GM23338 (cell line): ENCODE measurements around the gene MFNG.

Experiments used
- TF ChIP-seq, protein P1 (sequence below), 2 experiments: fragments of 200-600 bp in 1 of 2; sonication (generic) in 1 of 2; conservative IDR thresholded peaks; 2 replicates each; pipeline versions ENCODE4 v1.5.1 to v1.6.1; 2016 to 2017; ENCODE audit warnings: antibody characterized with exemption in 2 of 2, low read depth in 2 of 2, mild to moderate bottlenecking in 2 of 2, moderate library complexity in 1 of 2
- TF ChIP-seq, protein P2 (sequence below): IDR thresholded peaks from one replicate; pipeline ENCODE4 v1.6.1; 2018; ENCODE audit warnings: antibody characterized with exemption; ENCODE audit not compliant: unreplicated experiment

DNA sequence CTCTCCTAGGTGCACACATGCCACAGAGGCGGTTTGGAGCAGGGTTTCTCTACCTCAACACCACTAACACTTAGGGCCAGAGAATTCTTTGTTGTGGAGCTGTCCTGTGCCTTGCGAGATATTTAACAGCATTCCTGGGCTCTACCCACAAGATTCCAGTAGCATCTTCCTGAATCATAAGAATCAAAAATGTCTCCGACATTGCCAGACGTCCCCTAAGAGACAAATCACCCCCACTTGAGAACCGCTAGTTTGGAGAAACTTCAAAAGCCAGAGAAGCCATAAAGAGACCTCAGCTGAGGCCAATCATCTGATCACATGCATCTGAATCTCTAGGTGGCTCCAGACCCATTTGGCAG is 16.1 kb downstream of the MFNG start:
- TF ChIP-seq, protein P1, sequence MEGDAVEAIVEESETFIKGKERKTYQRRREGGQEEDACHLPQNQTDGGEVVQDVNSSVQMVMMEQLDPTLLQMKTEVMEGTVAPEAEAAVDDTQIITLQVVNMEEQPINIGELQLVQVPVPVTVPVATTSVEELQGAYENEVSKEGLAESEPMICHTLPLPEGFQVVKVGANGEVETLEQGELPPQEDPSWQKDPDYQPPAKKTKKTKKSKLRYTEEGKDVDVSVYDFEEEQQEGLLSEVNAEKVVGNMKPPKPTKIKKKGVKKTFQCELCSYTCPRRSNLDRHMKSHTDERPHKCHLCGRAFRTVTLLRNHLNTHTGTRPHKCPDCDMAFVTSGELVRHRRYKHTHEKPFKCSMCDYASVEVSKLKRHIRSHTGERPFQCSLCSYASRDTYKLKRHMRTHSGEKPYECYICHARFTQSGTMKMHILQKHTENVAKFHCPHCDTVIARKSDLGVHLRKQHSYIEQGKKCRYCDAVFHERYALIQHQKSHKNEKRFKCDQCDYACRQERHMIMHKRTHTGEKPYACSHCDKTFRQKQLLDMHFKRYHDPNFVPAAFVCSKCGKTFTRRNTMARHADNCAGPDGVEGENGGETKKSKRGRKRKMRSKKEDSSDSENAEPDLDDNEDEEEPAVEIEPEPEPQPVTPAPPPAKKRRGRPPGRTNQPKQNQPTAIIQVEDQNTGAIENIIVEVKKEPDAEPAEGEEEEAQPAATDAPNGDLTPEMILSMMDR (conservative IDR thresholded peaks at IDR 0.05; ENCODE audit: low read depth in 2 of 2) = no peak
- TF ChIP-seq, protein P2, sequence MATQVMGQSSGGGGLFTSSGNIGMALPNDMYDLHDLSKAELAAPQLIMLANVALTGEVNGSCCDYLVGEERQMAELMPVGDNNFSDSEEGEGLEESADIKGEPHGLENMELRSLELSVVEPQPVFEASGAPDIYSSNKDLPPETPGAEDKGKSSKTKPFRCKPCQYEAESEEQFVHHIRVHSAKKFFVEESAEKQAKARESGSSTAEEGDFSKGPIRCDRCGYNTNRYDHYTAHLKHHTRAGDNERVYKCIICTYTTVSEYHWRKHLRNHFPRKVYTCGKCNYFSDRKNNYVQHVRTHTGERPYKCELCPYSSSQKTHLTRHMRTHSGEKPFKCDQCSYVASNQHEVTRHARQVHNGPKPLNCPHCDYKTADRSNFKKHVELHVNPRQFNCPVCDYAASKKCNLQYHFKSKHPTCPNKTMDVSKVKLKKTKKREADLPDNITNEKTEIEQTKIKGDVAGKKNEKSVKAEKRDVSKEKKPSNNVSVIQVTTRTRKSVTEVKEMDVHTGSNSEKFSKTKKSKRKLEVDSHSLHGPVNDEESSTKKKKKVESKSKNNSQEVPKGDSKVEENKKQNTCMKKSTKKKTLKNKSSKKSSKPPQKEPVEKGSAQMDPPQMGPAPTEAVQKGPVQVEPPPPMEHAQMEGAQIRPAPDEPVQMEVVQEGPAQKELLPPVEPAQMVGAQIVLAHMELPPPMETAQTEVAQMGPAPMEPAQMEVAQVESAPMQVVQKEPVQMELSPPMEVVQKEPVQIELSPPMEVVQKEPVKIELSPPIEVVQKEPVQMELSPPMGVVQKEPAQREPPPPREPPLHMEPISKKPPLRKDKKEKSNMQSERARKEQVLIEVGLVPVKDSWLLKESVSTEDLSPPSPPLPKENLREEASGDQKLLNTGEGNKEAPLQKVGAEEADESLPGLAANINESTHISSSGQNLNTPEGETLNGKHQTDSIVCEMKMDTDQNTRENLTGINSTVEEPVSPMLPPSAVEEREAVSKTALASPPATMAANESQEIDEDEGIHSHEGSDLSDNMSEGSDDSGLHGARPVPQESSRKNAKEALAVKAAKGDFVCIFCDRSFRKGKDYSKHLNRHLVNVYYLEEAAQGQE = no peak
